HG03108 (cell line): ENCODE measurements around the gene FRMD7.
"Not testable (repeated sequence)": the region's sequence is repeated elsewhere in the genome, so short reads cannot be mapped to it uniquely, and the experiment has no call there.

Experiments used
- ATAC-seq: cut with Tn5 transposase; IDR thresholded peaks from one replicate; pipeline ENCODE4 v1.9.1; 2021; ENCODE audit warnings: moderate library complexity; ENCODE audit not compliant: unreplicated experiment

FRMD7 gene

DNA sequence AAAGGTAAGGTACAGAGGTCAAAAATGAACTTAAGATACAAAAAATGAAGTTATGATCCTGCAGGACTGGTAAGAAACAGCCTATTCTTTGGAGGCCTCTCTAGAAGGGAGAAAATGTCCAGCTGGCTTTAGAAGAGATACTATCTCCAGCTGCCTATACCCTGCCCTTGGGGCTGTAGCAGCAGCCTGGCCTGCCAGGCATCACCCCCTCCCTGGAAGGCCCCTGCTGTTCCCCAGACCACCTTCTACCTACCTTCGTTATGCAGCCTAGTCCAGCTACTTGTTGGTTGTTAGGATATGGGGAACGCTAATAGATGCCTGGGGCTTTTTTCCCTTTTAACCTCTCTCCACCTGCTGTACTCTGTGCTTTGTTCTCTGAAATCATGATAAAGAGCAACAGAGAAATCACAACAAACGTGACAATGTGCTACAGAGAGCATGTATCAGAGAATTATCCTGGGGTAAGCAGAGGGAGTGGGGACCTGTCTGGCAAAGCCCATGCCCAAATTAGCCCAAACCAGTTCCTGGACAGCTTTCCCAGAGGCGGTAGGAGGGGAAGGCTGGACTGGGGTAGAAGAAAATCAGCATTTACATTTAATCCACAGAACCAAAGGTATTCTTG lies 34.5 kb downstream of the FRMD7 start:
- ATAC-seq, result no peak

DNA sequence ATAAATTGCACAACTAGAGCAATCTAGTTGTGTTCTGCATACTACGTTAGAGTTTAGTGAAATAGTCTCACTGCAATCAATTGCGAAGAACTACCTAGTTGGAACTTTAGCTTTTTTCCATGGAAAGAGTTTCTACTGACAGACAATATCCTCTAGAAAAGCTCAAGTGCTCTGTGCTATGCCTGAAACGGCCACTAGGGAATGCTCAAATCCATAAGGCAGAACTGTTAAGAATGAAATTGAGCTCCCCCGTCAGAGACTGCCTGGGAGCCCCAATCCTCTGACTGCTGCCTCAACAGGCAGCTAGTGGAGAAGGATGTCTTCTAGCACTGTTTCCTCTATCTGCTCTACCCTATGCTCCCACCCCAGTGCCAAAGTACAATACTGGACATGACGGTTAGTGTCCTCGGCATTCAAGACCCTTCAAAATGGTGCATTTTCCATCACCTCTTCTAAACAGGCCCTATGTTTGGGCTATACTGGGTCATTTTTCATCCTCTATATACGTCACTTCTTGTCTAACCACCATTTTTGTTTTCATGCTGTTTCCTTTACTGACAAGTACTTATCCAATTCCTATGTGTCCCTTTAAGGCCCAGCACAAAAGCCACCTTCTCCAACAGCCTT lies 35.3 kb downstream of the FRMD7 start:
- ATAC-seq, result peak; percentile 77

DNA sequence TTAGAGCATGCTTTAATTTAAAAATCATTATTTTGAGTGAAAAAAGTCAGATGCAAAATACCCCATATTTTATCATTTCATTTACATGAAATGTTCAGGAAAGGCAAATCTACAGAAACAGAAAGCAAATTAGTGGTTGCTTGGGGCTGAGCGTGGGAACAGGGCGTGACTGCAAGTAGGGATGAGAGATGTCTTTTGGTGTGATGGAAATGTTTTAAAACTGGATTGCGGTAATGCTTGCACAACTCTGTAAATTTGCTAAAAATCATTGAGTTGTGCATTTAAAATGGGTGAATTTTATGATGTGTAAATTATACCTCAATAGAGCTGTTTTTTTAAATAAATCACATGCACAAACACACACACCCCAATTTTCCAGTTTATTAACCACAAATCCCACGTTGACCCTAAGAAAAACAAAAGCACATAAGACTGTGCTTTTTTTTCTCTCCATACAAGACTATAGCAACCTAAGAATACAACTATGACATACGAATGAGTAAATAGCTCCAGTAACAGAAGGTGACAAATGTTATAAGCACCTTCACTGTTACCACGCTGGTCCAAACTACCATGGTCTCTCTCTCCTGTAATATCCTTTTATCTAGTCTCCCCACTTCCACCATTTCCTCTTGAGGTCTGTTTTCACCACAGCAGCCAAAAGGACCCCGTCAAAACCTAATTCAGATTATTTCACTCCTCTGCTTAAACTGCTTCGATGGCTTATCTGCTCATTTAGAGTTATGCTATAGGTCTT lies 37.2 kb downstream of the FRMD7 start:
- ATAC-seq, result no peak

DNA sequence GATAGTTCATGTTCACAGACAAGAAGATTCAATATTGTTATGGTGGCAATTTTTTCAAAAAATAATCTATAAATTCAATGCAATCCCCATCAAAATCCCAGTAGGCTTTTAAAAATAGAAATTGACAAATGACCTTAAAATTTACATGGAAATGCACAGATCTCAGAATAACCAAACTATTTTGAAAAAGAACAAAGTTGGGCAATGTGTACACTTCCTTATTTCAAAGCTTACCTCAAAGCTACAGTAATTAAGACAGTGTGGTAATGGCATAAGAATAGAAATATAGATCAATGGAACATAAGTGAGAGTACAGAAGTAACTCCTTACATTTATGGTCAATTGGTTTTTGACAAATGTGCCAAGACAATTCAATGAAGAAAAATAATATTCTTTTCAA lies 39.0 kb downstream of the FRMD7 start:
- ATAC-seq, result no peak

DNA sequence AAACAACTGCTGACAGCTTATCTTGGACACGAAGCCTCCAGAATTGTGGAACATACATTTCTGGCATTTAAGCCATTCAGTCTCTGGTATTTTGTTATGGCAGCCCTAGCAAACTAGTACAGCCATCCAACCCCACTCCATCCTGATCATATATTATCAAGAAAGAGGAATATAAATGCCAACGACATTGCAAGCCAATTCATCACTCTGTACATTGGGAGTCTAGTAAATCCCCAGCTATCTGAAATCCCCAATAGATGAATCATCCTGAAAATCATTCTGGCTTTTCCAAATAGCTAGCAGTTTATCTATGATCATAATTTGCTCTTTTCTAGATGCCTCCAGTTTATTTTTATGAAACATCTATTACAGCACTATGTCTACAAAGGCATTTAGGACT lies 41.1 kb downstream of the FRMD7 start:
- no peak for ATAC-seq

DNA sequence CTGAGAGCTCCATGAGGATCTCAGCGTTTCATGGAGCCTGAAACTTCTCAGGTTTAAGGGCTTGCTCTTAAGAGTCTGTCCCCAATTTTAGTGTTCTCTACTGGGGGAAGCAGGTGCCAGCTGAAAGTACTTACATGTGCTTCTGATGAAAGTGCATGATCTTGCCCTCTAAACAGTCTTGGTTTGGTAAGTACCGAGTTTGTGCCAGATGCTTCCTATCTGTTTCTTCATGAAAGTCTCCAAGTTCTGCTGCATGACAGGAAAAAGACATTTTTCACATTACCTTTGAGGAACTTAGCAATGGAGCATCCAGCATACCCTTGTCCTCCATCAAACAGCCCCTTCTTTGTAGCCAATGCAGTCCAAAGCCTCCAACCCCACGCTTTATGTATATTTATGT lies 42.0 kb downstream of the FRMD7 start:
- no peak for ATAC-seq

DNA sequence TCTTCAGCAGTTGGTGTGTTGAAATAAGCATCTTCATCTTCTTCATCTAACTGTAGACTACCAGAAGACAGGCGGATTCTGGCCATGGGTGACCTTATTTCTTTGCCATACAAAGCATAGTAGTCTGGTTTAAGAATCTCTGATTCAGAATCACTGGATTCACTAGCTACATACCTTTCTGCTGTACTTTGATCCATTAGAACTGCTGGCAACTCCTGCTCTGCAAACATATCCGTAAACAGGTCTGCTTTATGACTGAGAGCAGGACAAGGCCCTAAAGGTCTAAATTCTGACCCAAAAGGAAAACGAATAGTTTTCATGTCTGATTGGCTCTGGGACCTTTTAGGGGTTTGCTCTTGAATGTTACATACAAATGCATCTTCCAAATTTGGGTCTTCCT lies 49.9 kb downstream of the FRMD7 start:
- ATAC-seq, result no peak

DNA sequence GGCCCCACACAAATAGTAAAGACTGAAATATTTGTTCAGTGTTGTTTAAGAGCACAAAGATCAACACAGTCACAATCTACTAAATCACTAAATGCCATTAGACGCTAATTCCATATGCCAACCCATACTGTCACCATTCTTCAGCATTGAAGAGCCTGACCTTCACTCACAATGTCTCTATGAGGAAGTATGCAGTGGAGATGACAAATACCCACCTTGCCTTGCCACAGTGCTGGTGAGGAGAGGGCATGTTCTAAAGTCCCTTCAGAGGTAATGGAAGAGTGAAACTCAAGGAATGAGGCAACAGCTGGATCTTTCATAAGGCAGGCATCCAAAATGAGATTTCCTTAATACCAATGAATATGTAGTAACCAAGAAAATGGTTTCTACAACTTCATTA lies 50.4 kb downstream of the FRMD7 start:
- no peak for ATAC-seq

DNA sequence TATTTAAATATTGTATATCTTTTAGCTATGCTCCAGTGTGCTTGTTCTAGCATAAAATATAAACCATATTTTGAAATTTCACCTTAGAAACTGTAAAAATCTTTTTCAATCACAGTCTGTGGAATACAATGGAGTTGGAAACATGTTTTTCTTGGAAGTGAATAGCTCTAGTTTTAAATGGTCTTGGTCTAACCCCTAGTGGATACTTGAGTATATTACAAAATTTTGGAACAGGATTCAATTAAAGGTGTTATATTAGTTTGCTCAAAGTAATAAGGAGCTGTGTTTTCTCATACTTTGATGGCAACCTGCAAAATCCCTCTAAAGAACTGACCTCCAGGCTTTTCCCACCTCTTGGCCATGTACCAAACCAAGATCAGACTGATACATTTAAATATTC lies 56.6 kb downstream of the FRMD7 start:
- ATAC-seq, result no peak

DNA sequence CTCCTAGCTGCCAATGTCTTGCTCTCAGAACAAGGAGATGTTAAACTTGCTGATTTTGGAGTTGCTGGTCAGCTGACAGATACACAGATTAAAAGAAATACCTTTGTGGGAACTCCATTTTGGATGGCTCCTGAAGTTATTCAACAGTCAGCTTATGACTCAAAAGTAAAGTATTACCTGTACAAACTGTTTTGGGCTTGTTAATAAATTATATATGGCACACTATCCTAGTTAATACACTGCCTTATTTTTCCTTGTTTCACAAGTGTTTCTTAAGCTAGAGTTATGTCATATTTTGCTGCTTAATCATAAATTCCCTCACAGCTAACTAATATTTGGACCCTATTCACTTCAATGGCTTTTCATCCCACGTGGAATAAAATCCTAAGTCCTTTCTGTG lies 59.4 kb downstream of the FRMD7 start:
- no peak for ATAC-seq

DNA sequence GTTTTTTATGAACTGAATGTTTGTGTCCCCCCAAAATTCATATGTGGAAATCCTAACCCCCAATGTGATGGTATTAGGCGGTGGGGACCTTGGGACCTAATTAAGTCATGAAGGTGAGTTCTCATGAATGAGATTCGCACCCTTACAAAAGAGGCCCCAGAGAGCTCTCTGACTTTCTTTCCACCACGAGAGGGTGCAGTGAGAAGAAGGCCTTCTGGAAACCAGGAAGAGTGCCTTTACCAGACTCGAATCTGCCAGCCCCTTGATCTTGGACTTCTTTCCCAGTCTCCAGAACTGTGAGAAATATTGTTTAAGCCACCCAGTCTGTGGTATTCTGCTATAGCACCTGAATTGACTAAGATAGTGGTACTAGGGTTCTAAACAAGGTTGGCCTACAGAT lies 64.0 kb downstream of the FRMD7 start:
- ATAC-seq, result no peak

DNA sequence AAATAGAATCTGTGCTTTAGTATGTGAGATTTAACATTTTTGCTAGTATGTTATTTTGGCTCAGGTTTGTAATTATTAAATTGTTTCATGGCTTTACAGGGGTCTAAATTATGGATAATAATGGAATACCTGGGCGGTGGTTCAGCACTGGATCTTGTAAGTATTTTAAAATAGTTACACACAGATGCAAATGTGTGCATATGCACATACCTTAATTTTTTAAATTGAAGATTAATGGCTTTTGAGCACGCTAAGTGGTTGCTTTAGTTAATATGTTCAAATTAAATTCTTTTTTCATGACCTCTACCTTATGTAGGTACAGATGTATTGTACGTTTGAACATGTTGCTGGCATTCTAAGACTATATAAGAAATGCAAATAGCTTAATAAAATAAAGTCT lies 64.5 kb downstream of the FRMD7 start:
- ATAC-seq, result no peak

DNA sequence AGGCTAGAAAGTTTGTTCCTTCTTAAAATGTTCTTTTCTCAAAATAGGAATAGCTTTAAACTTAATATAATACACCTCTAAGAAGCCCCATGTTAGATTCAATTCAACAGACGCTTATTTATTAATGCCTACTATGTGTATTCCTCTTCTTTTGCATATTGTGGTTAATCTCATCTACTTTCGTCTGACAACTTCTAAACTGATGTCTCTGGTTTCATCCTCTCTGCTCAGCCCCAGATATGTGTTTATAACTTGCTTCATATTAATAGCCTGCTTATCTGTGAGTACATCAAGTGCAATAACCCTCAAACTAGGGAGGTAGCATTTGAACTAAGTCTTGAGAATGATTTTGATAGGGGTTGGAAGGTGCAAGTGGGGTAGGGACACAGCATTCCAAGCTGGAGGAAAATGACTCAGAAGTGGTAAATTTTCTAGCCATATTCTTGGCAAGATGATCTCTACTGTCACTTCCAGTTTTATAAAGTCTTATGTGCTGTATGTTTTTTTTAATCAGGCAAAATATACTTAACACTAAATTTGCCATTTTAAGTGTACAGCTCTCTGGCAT lies 67.8 kb downstream of the FRMD7 start:
- ATAC-seq, result no peak

DNA sequence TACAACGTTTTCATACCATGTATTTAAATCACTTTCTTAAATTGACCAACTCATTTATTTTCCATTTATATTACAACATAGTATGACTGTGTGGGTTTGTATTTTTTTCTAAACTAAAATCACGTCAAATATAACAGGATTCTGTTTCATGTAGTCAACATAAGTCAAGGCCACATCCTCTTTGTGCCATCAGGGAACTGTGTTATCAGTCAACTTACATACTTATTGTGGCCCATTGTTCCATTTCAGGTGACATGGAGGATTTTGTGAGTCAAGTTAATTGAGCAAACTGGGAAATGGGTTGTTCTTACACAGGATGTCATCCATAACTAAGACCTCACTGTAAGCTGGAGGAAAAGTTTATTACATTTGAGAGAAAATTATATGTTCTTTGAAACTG lies 68.8 kb downstream of the FRMD7 start:
- no peak for ATAC-seq

DNA sequence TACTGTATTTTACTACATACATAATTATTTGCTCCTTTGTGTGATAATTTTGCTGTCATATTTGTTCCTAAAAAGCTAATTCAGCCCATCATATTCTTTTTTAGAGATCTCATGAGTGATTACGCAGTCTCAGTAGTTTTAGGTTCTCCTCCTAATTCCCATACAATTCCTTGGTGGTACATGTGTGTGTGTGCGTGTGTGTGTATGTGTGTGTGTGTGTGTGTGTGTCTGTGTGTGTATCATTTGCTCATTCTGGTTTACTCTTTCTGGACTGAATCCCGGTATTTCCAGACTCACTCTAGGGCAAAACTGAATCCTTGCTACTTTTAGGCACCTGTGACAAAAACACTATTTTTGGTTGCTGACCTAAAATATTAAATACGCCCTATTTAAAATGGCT lies 69.8 kb downstream of the FRMD7 start:
- ATAC-seq, result no peak

DNA sequence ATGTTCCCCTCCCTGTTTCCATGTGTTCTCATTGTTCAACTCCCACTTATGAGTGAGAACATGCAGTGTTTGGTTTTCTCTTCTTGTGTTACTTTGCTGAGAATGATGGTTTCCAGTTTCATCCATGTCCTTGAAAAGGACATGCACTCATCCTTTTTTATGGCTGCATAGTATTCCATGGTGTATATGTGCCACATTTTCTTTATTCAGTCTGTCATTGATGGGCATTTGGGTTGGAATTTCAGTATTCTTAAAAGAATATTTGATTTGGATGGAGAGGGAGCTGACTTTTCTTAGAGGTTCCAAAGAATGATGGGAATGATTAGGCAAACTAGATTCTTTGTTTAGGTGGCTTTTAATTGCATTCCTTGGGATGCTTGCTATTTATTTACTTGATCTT lies 76.0 kb downstream of the FRMD7 start:
- not testable (repeated sequence) for ATAC-seq

DNA sequence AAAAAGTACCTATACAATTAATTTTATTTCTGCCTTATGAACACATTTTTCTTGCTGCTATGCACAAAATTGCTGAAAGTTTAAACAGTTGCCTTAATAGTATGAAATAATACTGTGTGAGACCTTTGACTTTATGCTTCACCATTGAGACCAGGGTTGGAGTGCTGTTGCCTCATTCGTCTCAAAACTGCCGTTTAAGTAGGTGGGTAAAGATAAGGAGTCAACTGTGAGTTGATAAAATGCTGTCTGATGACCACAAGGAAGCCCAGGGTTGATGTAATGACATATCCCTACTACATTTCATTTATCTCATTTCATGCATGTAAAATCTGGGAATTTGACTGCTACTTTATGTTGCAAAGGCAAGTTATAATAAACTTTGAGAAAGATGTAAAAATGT lies 81.3 kb downstream of the FRMD7 start:
- ATAC-seq, result no peak

DNA sequence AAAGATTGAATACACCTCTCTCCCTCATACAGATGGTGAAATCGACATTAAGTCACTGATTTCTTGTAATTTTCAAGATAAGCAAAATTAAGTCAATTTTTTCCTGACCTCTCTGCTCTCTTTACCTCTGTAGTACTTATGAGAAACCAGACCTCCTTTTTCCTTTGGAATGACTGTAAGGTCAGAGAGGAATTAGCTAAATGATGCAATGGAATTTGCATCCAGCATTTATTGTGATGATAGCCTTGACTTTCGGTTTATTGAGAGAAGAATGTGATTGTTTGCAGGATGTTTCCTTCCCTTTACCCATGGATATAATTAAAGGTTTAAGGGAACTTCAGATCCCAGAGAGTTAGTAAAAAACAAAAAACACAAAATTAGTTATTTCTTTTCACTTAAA lies 82.4 kb downstream of the FRMD7 start:
- no peak for ATAC-seq

DNA sequence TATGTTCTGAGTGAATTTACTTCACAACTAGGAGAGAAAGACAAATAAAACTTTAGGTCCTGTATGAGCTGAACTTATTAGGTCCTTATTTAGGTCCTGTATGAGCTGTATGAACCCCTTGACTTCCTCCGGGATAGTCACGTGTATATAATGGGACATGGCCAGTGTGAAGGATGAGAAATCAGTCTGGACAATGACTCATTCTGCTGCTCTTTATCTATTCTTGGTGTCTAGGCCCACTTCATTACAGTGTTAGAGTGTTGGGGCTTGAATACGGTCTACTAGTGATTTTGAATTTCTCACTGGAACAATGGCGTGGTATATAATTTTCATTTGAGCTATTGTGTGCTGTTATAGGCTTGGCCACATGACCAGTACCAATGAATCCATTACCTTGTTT lies 82.9 kb downstream of the FRMD7 start:
- no peak for ATAC-seq

DNA sequence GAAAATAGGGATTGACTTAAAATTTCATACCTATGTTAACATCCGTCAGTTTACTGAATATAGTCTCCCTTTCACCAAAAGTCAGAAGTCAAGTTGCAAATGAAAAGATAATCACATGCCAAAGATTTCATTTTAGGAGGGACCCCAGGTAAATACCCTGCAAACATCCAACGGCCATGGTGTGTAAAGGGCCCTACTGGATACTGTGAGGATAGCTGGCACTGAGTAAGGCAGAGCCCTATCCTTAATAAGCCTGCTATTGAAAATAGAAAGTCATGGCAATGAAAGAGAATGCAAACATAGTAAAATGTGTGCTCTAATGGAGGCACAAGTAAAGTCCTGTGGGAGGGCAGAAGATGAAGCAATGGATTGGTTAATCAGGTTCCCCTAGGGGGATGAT lies 83.8 kb downstream of the FRMD7 start:
- no peak for ATAC-seq

DNA sequence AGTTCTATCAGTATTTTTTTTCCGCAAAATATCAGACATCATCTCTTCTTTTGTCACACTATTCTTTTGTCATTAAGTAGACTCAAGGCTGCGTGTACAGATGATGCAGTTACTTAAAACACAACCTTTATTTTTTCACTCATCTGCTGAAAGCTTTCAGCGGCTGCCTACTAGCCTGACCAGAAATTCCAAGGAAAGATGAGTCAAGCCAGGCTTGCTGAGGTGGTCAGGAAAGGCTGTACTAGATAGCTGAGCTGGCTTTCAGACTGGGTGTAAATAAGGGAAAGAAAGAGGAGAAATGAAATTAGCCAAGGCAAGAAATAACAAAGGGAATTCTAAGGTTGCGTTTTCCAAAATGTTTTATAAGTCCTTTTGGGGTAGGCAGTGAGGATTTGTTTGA lies 86.8 kb downstream of the FRMD7 start:
- ATAC-seq, result no peak

DNA sequence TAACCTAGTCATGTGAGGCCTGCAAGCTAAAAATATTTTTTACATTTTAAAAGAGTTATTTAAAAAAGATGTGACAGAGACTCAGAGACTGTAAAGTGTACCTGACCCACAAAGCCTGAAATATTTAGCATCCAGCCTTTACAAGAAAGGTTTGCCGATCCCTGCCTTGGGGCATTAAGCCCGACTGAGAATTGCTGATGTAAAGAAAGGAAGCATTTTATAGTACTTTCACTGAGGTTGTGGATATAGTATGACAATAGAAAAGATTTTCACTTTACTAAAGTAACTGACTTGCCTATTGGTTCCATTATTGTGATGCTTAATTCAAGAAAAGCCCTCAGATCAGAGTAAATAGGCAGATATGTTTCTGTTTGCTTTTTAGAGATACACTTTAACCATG lies 87.8 kb downstream of the FRMD7 start:
- ATAC-seq, result no peak
